C4-2B (cell line): ENCODE results near the gene TMEM80.

Source experiments
- H3K27ac ChIP-seq: fragments of 450-650 bp; 2 replicates; pipeline ENCODE4 v1.5.1; 2017
- ZFX ChIP-seq: fragments of 450-650 bp; IDR thresholded peaks from 2 replicates; pipeline ENCODE4 v1.6.1; 2017
- TF ChIP-seq, protein P1 (sequence below): fragments of 450-650 bp; conservative IDR thresholded peaks from 2 replicates; pipeline ENCODE4 v1.5.1; 2017; ENCODE audit warnings: mild to moderate bottlenecking

The TMEM80 gene

DNA sequence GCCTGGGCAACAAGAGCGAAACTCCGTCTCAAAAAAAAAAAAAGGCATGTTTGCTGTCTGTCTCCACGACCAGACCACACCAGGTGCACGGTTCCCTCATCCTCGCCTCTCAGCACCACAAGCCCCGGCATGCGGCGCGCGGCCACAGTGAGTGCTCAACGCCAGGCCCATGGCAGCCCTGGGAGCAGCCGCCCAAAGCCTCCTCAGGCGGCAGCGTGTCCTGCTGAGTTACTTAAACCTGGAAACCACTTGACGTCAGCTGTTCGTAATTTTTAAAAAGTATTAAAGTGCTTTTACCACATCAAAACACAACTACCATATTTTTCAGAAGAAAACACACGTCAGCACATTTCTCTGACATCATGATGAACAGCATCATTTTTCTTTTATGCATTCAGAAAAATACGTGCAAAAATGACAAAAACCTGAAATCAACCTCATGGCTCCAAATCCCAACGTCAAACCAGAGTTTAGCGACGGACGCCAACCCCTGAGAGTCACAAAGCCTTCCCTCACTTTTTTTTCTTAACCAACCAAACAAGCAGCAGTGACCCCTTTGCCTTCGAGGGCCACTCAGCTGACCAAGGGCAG lies 2.7 kb upstream of the TMEM80 start:
- no peak overlapping the region; the same call in 1 of the 2 replicates for H3K27ac ChIP-seq
- TF ChIP-seq, protein P1, sequence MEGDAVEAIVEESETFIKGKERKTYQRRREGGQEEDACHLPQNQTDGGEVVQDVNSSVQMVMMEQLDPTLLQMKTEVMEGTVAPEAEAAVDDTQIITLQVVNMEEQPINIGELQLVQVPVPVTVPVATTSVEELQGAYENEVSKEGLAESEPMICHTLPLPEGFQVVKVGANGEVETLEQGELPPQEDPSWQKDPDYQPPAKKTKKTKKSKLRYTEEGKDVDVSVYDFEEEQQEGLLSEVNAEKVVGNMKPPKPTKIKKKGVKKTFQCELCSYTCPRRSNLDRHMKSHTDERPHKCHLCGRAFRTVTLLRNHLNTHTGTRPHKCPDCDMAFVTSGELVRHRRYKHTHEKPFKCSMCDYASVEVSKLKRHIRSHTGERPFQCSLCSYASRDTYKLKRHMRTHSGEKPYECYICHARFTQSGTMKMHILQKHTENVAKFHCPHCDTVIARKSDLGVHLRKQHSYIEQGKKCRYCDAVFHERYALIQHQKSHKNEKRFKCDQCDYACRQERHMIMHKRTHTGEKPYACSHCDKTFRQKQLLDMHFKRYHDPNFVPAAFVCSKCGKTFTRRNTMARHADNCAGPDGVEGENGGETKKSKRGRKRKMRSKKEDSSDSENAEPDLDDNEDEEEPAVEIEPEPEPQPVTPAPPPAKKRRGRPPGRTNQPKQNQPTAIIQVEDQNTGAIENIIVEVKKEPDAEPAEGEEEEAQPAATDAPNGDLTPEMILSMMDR, result no peak
- TF ChIP-seq ZFX, result no peak

GRCh38 chr11:693415-693831 lies 2.2 kb upstream of the TMEM80 start:
- TF ChIP-seq, protein P1, result no peak
- TF ChIP-seq ZFX, result no peak
- peak overlapping the region; percentile 92; the same call in 1 of the 2 replicates for H3K27ac ChIP-seq

GRCh38 chr11:693887-694562 lies 1.6 kb upstream of the TMEM80 start:
- H3K27ac ChIP-seq, result peak overlapping the region; percentile 92
- TF ChIP-seq ZFX, result no peak
- TF ChIP-seq, protein P1, result no peak

GRCh38 chr11:694563-695287 lies 891 bp upstream of the TMEM80 start, which contains the start of gene DEAF1:
Gene DEAF1 (minus strand): TSS chr11:695222. CDS start chr11:695047, 175 bp downstream.
- TF ChIP-seq, protein P1, result no peak
- TF ChIP-seq ZFX, result no peak; the same call in 1 of the 2 replicates
- H3K27ac ChIP-seq, result peak within 1 kb of the TSS; percentile 92

DNA sequence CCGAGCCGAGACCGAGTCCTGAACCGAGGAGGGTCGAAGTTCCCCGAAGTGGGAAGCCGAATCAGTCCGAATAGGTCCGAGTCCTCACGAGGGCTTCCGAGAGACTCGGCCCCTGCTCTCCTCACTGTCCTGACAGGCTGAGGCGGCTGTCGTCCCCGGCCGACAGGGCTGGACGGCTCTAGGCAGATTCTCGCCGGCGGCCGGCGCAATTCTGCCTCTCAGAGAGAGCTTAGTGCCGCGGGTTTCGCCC lies 403 bp upstream of the TMEM80 start:
- peak overlapping the region; percentile 92 for H3K27ac ChIP-seq
- TF ChIP-seq ZFX, result no peak
- TF ChIP-seq, protein P1, result no peak

DNA sequence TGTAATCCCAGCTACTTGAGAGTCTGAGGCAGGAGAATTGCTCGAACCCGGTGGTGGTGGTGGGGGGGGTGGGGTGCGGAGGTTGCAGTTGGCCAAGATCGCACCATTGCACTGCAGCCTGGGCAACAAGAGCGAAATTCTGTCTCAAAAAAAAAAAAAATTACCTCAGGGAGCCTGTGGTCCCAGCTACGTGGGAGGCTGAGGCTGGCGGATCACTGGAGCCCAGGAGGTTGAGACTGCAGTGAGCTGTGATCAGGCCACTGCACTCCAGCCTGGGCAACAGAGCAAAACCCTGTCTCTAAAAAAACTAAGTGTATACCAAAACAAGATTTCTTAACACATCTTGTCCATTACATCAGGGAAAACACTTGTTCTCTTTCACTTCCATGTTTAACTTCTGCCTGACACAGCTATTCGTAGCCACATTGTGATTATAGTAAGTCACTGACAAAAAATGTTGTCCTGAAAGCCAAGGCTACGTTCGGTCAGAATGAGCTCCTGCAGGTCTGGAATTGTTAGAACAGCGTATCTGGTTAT lies 1.4 kb downstream of the TMEM80 start:
- TF ChIP-seq, protein P1, result no peak
- no peak for TF ChIP-seq ZFX
- H3K27ac ChIP-seq, result peak overlapping the region; percentile 92
